OCI-LY7 (cell line): Measurements from ENCODE around the gene KIF21B. TPM values are rescaled to one million over a fixed set of nuclear protein-coding genes. Genes with fewer than 3 reads are reported as not detected.

Experiments
- BruUV-seq: library from RNA; stranded (reverse); fragments of 400-500 nt; replicated peaks from 2 replicates; lab custom pipeline; 2021; lab: Mats Ljungman, UMichigan
- CTCF ChIA-PET: fragments of 300-600 bp; sonication (Branson Sonifier 250); formaldehyde crosslinking; loops from one replicate; lab custom pipeline; 2022; ENCODE audit warnings: antibody characterized with exemption; ENCODE audit not compliant: unreplicated experiment; lab: Charles Lee
- POLR2A ChIA-PET: fragments of 300-600 bp; sonication (Branson Sonifier 250); formaldehyde crosslinking; loops from one replicate; lab custom pipeline; 2022; ENCODE audit warnings: antibody characterized with exemption; lab: Charles Lee
- DNase-seq: peaks from one replicate; pipeline ENCODE4 v3.0.0-alpha.2; 2015; ENCODE audit warnings: low spot score
- H2AFZ ChIP-seq: fragments of 200-600 bp; sonication (generic), shearing (Covaris generic); 2 replicates; pipeline ENCODE4 v1.6.1; 2014; ENCODE audit warnings: mild to moderate bottlenecking, antibody characterized with exemption, low read length, moderate library complexity
- H3K27ac ChIP-seq: fragments of 200-600 bp; sonication (generic); 2 replicates; pipeline ENCODE4 v1.5.1; 2014; ENCODE audit warnings: mixed run types, low read depth, mild to moderate bottlenecking, moderate library complexity, low read length, inconsistent platforms; ENCODE audit not compliant: poor library complexity, severe bottlenecking
- H3K36me3 ChIP-seq: fragments of 200-600 bp; sonication (generic); 2 replicates; pipeline ENCODE4 v1.6.1; 2014; ENCODE audit warnings: mild to moderate bottlenecking, antibody characterized with exemption, low read length, moderate library complexity, mixed read lengths; ENCODE audit not compliant: insufficient read depth
- H3K4me1 ChIP-seq: fragments of 200-600 bp; sonication (generic); 2 replicates; pipeline ENCODE4 v1.5.1; 2014; ENCODE audit warnings: mild to moderate bottlenecking, low read length; ENCODE audit not compliant: insufficient read depth, poor library complexity, severe bottlenecking
- H3K4me2 ChIP-seq: fragments of 200-600 bp; sonication (generic); 2 replicates; pipeline ENCODE4 v1.6.1; 2014; ENCODE audit warnings: mild to moderate bottlenecking, low read length
- H3K4me3 ChIP-seq: fragments of 200-600 bp; sonication (generic); 2 replicates; pipeline ENCODE4 v1.5.1; 2014; ENCODE audit warnings: mild to moderate bottlenecking, low read depth, low read length; ENCODE audit not compliant: poor library complexity, severe bottlenecking
- H3K79me2 ChIP-seq: fragments of 200-600 bp; sonication (generic); 2 replicates; pipeline ENCODE4 v1.6.1; 2016; ENCODE audit warnings: low read depth, mild to moderate bottlenecking, low read length, moderate library complexity, mixed read lengths; ENCODE audit not compliant: insufficient read depth
- H3K9me2 ChIP-seq: fragments of 200-600 bp; sonication (generic); 2 replicates; pipeline ENCODE4 v1.6.1; 2016; ENCODE audit warnings: mild to moderate bottlenecking, low read length, mixed read lengths; ENCODE audit not compliant: insufficient read depth
- H3K9me3 ChIP-seq: fragments of 200-600 bp; sonication (generic); 2 replicates; pipeline ENCODE4 v1.6.1; 2014; ENCODE audit warnings: mild to moderate bottlenecking, mixed run types, low read length, mixed read lengths
- H4K20me1 ChIP-seq: fragments of 200-600 bp; sonication (generic); 2 replicates; pipeline ENCODE4 v1.6.1; 2014; ENCODE audit warnings: mild to moderate bottlenecking, antibody characterized with exemption, low read length, moderate library complexity, mixed read lengths; ENCODE audit not compliant: insufficient read depth
- CTCF ChIP-seq: fragments of 200-600 bp; sonication (generic); conservative IDR thresholded peaks from 2 replicates; pipeline ENCODE4 v1.5.1; 2014; ENCODE audit warnings: mild to moderate bottlenecking, antibody characterized with exemption, low read length, moderate library complexity, mixed read lengths
- EZH2phosphoT487 ChIP-seq: fragments of 200-600 bp; sonication (generic); IDR thresholded peaks from 2 replicates; pipeline ENCODE4 v1.6.1; 2018; ENCODE audit warnings: low read depth, borderline replicate concordance, mild to moderate bottlenecking, mixed run types, antibody characterized with exemption, low read length, moderate library complexity, mixed read lengths
- intact Hi-C: fragments of 100-400 bp; cut with micrococcal nuclease; formaldehyde crosslinking; loops from one replicate; pipeline ENCODE4 v1.10.0; 2022; ENCODE audit not compliant: unreplicated experiment
- total RNA-seq, 2 experiments: library from RNA; depleted of rRNA in 1 of 2; stranded (reverse); fragments of >200 nt in 1 of 2; shearing (Covaris generic) in 1 of 2; gene quantifications; 2 replicates each; pipeline ENCODE4 v1.2.3, GENCODE V29; 2014 to 2022

The KIF21B gene
- total RNA-seq, 2 experiments from 2014 or later = 30.5 to 65.7 TPM

- Histone ChIP-seq H3K27ac (no peak overlapping the region), H3K4me1 (no peaks in the 10 kb centered on the region), H3K9me2 (no peaks in the 10 kb centered on the region), H2AFZ (no peak overlapping the region), H3K9me3 (no peaks in the 10 kb centered on the region), H3K79me2 (no peaks in the 10 kb centered on the region), H3K36me3 (peaks cover 44% of the 10 kb centered on the region), H3K4me3 (no peak overlapping the region), H4K20me1 (no peaks in the 10 kb centered on the region), H3K4me2 (no peak overlapping the region)
- no peak for DNase-seq
- TF ChIP-seq CTCF (no peak), EZH2phosphoT487 (no peak)
- intact Hi-C loops = no loop called here
- ChIA-PET POLR2A (no interaction called here), CTCF (no interaction called here)
- BruUV-seq = no TSS peak
Observed at GRCh38 chr1:200976634-200977033, 46.9 kb downstream of the KIF21B start.

GRCh38 chr1:200975458-200975857 is 48.1 kb downstream of the KIF21B start:
- POLR2A ChIA-PET = no interaction called here
- no peak for DNase-seq
- no TSS peak for BruUV-seq
- TF ChIP-seq CTCF = no peak
- TF ChIP-seq EZH2phosphoT487 = no peak
- no peaks in the 10 kb centered on the region for H3K4me1 ChIP-seq
- no peak overlapping the region for H3K4me3 ChIP-seq
- intact Hi-C loops = no loop called here
- H3K79me2 ChIP-seq = no peaks in the 10 kb centered on the region
- no peak overlapping the region for H2AFZ ChIP-seq
- H3K27ac ChIP-seq = no peak overlapping the region
- H3K36me3 ChIP-seq = peaks cover 45% of the 10 kb centered on the region
- no peak overlapping the region for H3K4me2 ChIP-seq
- CTCF ChIA-PET = no interaction called here
- no peaks in the 10 kb centered on the region for H3K9me2 ChIP-seq
- no peaks in the 10 kb centered on the region for H3K9me3 ChIP-seq
- no peaks in the 10 kb centered on the region for H4K20me1 ChIP-seq

GRCh38 chr1:200974711-200975110 is 48.8 kb downstream of the KIF21B start:
- H4K20me1 ChIP-seq = no peaks in the 10 kb centered on the region
- intact Hi-C loops = no loop called here
- no TSS peak for BruUV-seq
- H3K79me2 ChIP-seq = no peaks in the 10 kb centered on the region
- H3K4me1 ChIP-seq = no peaks in the 10 kb centered on the region
- POLR2A ChIA-PET = no interaction called here
- H2AFZ ChIP-seq = no peak overlapping the region
- H3K9me3 ChIP-seq = no peaks in the 10 kb centered on the region
- H3K9me2 ChIP-seq = no peaks in the 10 kb centered on the region
- peaks cover 38% of the 10 kb centered on the region for H3K36me3 ChIP-seq
- TF ChIP-seq EZH2phosphoT487 (no peak), CTCF (no peak)
- H3K4me2 ChIP-seq = no peak overlapping the region
- H3K27ac ChIP-seq = no peak overlapping the region
- no peak overlapping the region for H3K4me3 ChIP-seq
- DNase-seq = no peak
- CTCF ChIA-PET = no interaction called here
